AG10803 (cell line): ENCODE results near the gene RFX8.

Experiments used
- DNase-seq: peaks from one replicate; pipeline ENCODE4 v3.0.0; 2010; ENCODE audit warnings: low read depth
- H3K4me3 ChIP-seq: 2 replicates; pipeline ENCODE4 v1.5.1; 2011; ENCODE audit warnings: mild to moderate bottlenecking, low read length, control low read depth
- CTCF ChIP-seq: conservative IDR thresholded peaks from 2 replicates; pipeline ENCODE4 v1.5.1; 2011; ENCODE audit warnings: mild to moderate bottlenecking, low read length, control low read depth, inconsistent platforms

RFX8 gene

GRCh38 chr2:101395545-101396315, 79.2 kb downstream of the RFX8 start:
- TF ChIP-seq CTCF, result no peak
- no peak overlapping the region for H3K4me3 ChIP-seq

GRCh38 chr2:101388232-101388631, 86.7 kb downstream of the RFX8 start:
- peak; percentile 31 for DNase-seq
- no peak for TF ChIP-seq CTCF
- H3K4me3 ChIP-seq, result no peak overlapping the region

More at GRCh38 chr2:101395545-101396315, 79.2 kb downstream of the RFX8 start:
- no peak for DNase-seq

GRCh38 chr2:101387151-101387834, 87.6 kb downstream of the RFX8 start, which contains the start of gene CREG2:
Gene CREG2 (minus strand): TSS chr2:101387503. CDS start chr2:101387457, 46 bp downstream.
- H3K4me3 ChIP-seq, result peak within 1 kb of the TSS; percentile 57
- peak; percentile 33 for TF ChIP-seq CTCF
- DNase-seq, result peak; percentile 53

GRCh38 chr2:101386599-101387150, 88.2 kb downstream of the RFX8 start:
- H3K4me3 ChIP-seq, result peak overlapping the region; percentile 24
- no peak for DNase-seq
- no peak for TF ChIP-seq CTCF

GRCh38 chr2:101383016-101383541, 91.8 kb downstream of the RFX8 start:
- no peak for TF ChIP-seq CTCF
- no peak overlapping the region for H3K4me3 ChIP-seq
- DNase-seq, result no peak

- DNase-seq, result no peak
- TF ChIP-seq CTCF, result no peak
- no peak overlapping the region for H3K4me3 ChIP-seq
Observed at GRCh38 chr2:101382442-101382841, 92.5 kb downstream of the RFX8 start.
